Activated gamma-delta T cell (primary cell): ENCODE results near the gene FZR1.
"Not testable (repeated sequence)": the region's sequence is repeated elsewhere in the genome, so short reads cannot be mapped to it uniquely, and the experiment has no call there.

Experiments
- DNase-seq: peaks from one replicate; lab custom pipeline; 2025; lab: John Stamatoyannopoulos, UW

FZR1 gene

GRCh38 chr19:3514930-3515329 lies 8.8 kb downstream of the FZR1 start:
- DNase-seq, result no peak

GRCh38 chr19:3515891-3516422 lies 9.8 kb downstream of the FZR1 start:
- no peak for DNase-seq

- DNase-seq, result no peak
Observed at GRCh38 chr19:3516675-3517207, 10.6 kb downstream of the FZR1 start.

- no peak for DNase-seq
Observed at GRCh38 chr19:3517638-3518037, 11.5 kb downstream of the FZR1 start.

GRCh38 chr19:3518255-3518654 lies 12.1 kb downstream of the FZR1 start:
- DNase-seq, result no peak

GRCh38 chr19:3518659-3519058 lies 12.5 kb downstream of the FZR1 start:
- no peak for DNase-seq

GRCh38 chr19:3519126-3519525 lies 13.0 kb downstream of the FZR1 start:
- no peak for DNase-seq

- DNase-seq, result no peak
Observed at GRCh38 chr19:3520166-3521103, 14.3 kb downstream of the FZR1 start.

- DNase-seq, result no peak
Observed at GRCh38 chr19:3521104-3521445, 15.0 kb downstream of the FZR1 start.

- DNase-seq, result no peak
Observed at GRCh38 chr19:3522421-3523360, 16.6 kb downstream of the FZR1 start.

- no peak for DNase-seq
Observed at GRCh38 chr19:3523361-3524077, 17.4 kb downstream of the FZR1 start.

GRCh38 chr19:3524078-3524842 lies 18.1 kb downstream of the FZR1 start:
- no peak for DNase-seq

GRCh38 chr19:3524904-3525451 lies 18.9 kb downstream of the FZR1 start:
- no peak for DNase-seq

GRCh38 chr19:3526507-3527237 lies 20.6 kb downstream of the FZR1 start:
- no peak for DNase-seq

- DNase-seq, result no peak
Observed at GRCh38 chr19:3527238-3527910, 21.3 kb downstream of the FZR1 start.

GRCh38 chr19:3528080-3528479 lies 22.0 kb downstream of the FZR1 start:
- no peak for DNase-seq

- no peak for DNase-seq
Observed at GRCh38 chr19:3528539-3529211, 22.6 kb downstream of the FZR1 start.

- not testable (repeated sequence) for DNase-seq
Observed at GRCh38 chr19:3529299-3529698, 23.2 kb downstream of the FZR1 start.

- no peak for DNase-seq
Observed at GRCh38 chr19:3530389-3530788, 24.3 kb downstream of the FZR1 start.
